ENCODE results near the gene DIPK1B.

DIPK1B gene

DNA sequence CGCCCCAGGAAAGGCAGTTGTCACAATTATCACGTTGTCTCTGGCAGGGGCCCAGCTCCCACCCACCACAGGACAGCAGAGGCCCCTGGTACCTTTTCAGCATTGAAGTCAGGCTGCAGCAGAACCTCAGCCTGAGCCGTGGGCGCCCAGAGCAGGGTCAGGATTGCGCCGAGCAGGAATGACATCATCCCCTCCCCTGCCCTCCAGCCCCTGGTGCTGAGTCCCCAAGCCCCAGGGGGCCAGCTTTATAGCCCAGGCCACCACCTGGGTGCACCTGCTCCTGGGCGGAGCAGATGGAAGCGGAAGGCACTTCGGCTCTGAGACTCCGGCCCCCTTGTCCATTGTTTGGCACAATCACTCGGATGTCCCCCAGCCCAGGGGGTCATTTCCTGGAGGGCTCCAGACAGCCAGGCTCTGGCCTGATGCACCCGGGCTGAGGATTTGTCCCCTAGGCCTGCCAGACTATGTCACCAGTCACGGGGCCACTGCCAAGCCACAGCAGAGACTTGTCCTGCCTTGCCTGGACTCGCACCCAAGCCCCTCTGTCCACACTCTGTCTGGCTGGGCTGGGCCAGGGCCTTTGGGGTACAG is 52.0 kb downstream of the DIPK1B start, which contains the start of gene LCN15:
Gene LCN15, minus strand, starts transcription at position 218 of the 591 bp plus-strand sequence. Its CDS starts 30 bp downstream, at position 188.
- TF ChIP-seq ZFHX2 (tag by site-specific recombination; conservative IDR thresholded peaks at IDR 0.05) = peak; percentile 88
- TF ChIP-seq ZNF239 (tag by site-specific recombination; IDR thresholded peaks at IDR 0.05) = no peak
- no peak for TF ChIP-seq ZNF48 (tag by site-specific recombination; IDR thresholded peaks at IDR 0.05)
- TF ChIP-seq ZNF776 (tag by site-specific recombination; IDR thresholded peaks at IDR 0.05; ENCODE audit: borderline replicate concordance) = no peak
- TF ChIP-seq EGR2 (tag by site-specific recombination; IDR thresholded peaks at IDR 0.05; ENCODE audit: low read depth) = peak; percentile 59
- TF ChIP-seq ZNF768 (tag by site-specific recombination; IDR thresholded peaks at IDR 0.05) = no peak
- TF ChIP-seq OSR2 (tag by site-specific recombination; IDR thresholded peaks at IDR 0.05) = peak; percentile 43; the same call in 1 of the 2 replicates
- no peak for TF ChIP-seq MZF1 (tag by site-specific recombination; IDR thresholded peaks at IDR 0.05; ENCODE audit: borderline replicate concordance)
- no peak for TF ChIP-seq ZNF214 (tag by site-specific recombination; IDR thresholded peaks at IDR 0.05; ENCODE audit: borderline replicate concordance)
- peak; percentile 69 for TF ChIP-seq ZNF600 (tag by site-specific recombination; IDR thresholded peaks at IDR 0.05)
- TF ChIP-seq ZNF629 (tag by site-specific recombination; IDR thresholded peaks at IDR 0.05) = peak; percentile 28; the same call in 1 of the 2 replicates
- 0 out of 2 replicates have a peak, but pooled peaks have one; percentile 22 for TF ChIP-seq IKZF3 (tag by site-specific recombination; IDR thresholded peaks at IDR 0.05)
- TF ChIP-seq SALL2 (tag by site-specific recombination; IDR thresholded peaks at IDR 0.05; ENCODE audit: borderline replicate concordance) = no peak
- TF ChIP-seq GLIS1 (tag by site-specific recombination; IDR thresholded peaks at IDR 0.05) = peak; percentile 94
- TF ChIP-seq KLF1 (tag by site-specific recombination; IDR thresholded peaks at IDR 0.05) = 0 out of 2 replicates have a peak, but pooled peaks have one; percentile 19
- peak; percentile 91 for TF ChIP-seq ZIC2 (tag by site-specific recombination; IDR thresholded peaks at IDR 0.05)
- TF ChIP-seq GLIS2 (tag by site-specific recombination; IDR thresholded peaks at IDR 0.05) = peak; percentile 27
- TF ChIP-seq ZNF555 (tag by site-specific recombination; conservative IDR thresholded peaks at IDR 0.05) = no peak
- TF ChIP-seq, protein P1, sequence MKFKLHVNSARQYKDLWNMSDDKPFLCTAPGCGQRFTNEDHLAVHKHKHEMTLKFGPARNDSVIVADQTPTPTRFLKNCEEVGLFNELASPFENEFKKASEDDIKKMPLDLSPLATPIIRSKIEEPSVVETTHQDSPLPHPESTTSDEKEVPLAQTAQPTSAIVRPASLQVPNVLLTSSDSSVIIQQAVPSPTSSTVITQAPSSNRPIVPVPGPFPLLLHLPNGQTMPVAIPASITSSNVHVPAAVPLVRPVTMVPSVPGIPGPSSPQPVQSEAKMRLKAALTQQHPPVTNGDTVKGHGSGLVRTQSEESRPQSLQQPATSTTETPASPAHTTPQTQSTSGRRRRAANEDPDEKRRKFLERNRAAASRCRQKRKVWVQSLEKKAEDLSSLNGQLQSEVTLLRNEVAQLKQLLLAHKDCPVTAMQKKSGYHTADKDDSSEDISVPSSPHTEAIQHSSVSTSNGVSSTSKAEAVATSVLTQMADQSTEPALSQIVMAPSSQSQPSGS (tag by site-specific recombination; IDR thresholded peaks at IDR 0.05; ENCODE audit: low read depth) = peak; percentile 57
- 0 out of 2 replicates have a peak, but pooled peaks have one; percentile 49 for TF ChIP-seq ZNF423 (tag by site-specific recombination; IDR thresholded peaks at IDR 0.05)
- no peak for TF ChIP-seq KLF17 (tag by site-specific recombination; IDR thresholded peaks at IDR 0.05)
- TF ChIP-seq GLI2 (tag by site-specific recombination; IDR thresholded peaks at IDR 0.05; ENCODE audit: borderline replicate concordance, low read depth) = no peak
- TF ChIP-seq INSM2 (tag by site-specific recombination; IDR thresholded peaks at IDR 0.05) = no peak
- TF ChIP-seq ZNF645 (tag by site-specific recombination; IDR thresholded peaks at IDR 0.05) = no peak
- TF ChIP-seq PATZ1 (tag by site-specific recombination; IDR thresholded peaks at IDR 0.05) = peak; percentile 64; the same call in 1 of the 2 replicates
- TF ChIP-seq ZNF624 (tag by site-specific recombination; IDR thresholded peaks at IDR 0.05) = no peak
- peak; percentile 23; the same call in 1 of the 2 replicates for TF ChIP-seq SP7 (tag by site-specific recombination; IDR thresholded peaks at IDR 0.05)
- H3K4me1 ChIP-seq (ENCODE audit: control insufficient read depth, insufficient read depth, low read length) = no peaks in the 10 kb centered on the region
- no peak within 1 kb of the TSS for H3K4me3 ChIP-seq (ENCODE audit: low read depth, low read length)
- ChIA-PET CTCF (interaction anchor here (0.6 to 2.2 kb wide), 9 partner anchors 14 to 276 kb away, joined by 3 to 6 read pairs (median 4); partner anchors contain the start of gene AJM1), POLR2A (no interaction called here)
- no peaks in the 10 kb centered on the region for H3K36me3 ChIP-seq (ENCODE audit: control insufficient read depth in 2 of 2, insufficient read depth in 1 of 2, low read length in 2 of 2)
- no peak within 1 kb of the TSS for H3K27ac ChIP-seq (ENCODE audit: extremely low read depth, low read depth, low read length)
- H3K9me3 ChIP-seq (ENCODE audit: control insufficient read depth, insufficient read depth, low read depth, low read length) = no peaks in the 10 kb centered on the region

Data from HEK293 (cell line).